Measurements from ENCODE around the gene FOXP1.

Gene FOXP1

DNA sequence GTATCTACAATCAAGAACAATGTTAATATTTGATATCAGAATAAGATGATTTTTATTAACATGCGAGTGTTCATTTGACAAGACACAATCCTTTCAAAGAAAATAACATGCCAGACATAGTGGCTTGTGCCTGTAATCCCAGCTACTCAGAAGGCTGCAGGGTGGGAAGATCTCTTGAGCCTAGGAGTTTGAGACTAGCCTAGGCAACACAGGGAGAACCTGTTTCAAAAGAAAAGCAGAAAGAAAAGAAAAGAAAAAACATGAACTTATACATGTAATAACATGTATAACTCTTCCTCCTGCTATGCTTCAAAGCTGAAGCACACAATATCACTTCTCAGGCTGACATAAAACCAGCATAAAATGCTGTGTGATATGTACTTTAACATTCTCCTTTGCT is 253.7 kb downstream of the FOXP1 start:
- no CpG with 5 or more reads among the region's 1 CpG for WGBS (ENCODE audit: extremely low coverage, insufficient coverage, insufficient read length)
- H3K9me3 ChIP-seq (ENCODE audit: insufficient read depth, low read depth, low read length), result peaks cover 7% of the 10 kb centered on the region

DNA sequence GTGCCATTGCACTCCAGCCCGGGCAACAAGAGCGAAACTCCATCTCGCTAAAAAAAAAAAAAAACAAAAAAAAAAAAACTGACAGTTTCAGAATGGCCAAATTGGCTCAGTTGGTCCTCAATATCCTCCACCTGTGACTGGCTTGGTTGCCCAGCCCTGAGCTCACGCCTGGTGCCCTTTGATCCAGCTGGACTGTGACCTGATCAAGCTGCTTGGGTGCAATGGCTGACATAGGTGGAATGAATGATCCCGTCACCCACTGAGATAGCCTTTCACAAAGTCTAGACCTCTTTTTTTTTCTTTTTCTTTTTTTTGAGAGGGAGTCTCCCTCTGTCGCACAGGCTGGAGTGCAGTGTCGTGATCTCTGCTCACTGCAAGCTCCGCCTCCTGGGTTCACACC is 254.6 kb downstream of the FOXP1 start:
- H3K9ac ChIP-seq (ENCODE audit: low read length), result no peak overlapping the region
- no peaks in the 10 kb centered on the region for H3K27me3 ChIP-seq (ENCODE audit: insufficient read depth, low read length)
- H2AFZ ChIP-seq (ENCODE audit: insufficient read depth, low read length, poor library complexity), result no peak overlapping the region
- H3K18ac ChIP-seq (ENCODE audit: low read length), result no peak overlapping the region
- WGBS (ENCODE audit: extremely low coverage, insufficient coverage, insufficient read length), result no CpG with 5 or more reads among the region's 8 CpGs
- no peak overlapping the region for H2BK120ac ChIP-seq (ENCODE audit: insufficient read depth, low read length, poor library complexity)
- no peaks in the 10 kb centered on the region for H3K4me1 ChIP-seq (ENCODE audit: control insufficient read depth in 1 of 2, insufficient read depth in 2 of 2, low read length in 2 of 2)
- H3K27ac ChIP-seq (ENCODE audit: low read depth, low read length), result no peak overlapping the region
- H3K23ac ChIP-seq (ENCODE audit: low read length), result no peak overlapping the region
- no peaks in the 10 kb centered on the region for H3K79me2 ChIP-seq (ENCODE audit: control insufficient read depth, insufficient read depth, low read length, poor library complexity)
- no peak overlapping the region for H2BK5ac ChIP-seq (ENCODE audit: low read depth, low read length, poor library complexity)
- H3K4me2 ChIP-seq (ENCODE audit: low read length), result no peak overlapping the region
- no peaks in the 10 kb centered on the region for H3K79me1 ChIP-seq (ENCODE audit: low read length)
- H4K12ac ChIP-seq (ENCODE audit: low read depth, low read length), result no peak overlapping the region
- H3K36me3 ChIP-seq (ENCODE audit: control insufficient read depth in 1 of 2, insufficient read depth in 2 of 2, low read length in 2 of 2), result no peaks in the 10 kb centered on the region
- no peak overlapping the region for H2AK5ac ChIP-seq (ENCODE audit: low read length)
- no peak for DNase-seq
- H3K4me3 ChIP-seq (ENCODE audit: low read depth, low read length), result no peak overlapping the region
- H4K8ac ChIP-seq (ENCODE audit: low read depth, low read length), result no peak overlapping the region
- no peak overlapping the region for H2BK12ac ChIP-seq (ENCODE audit: low read length)
- H4K91ac ChIP-seq (ENCODE audit: low read depth, low read length), result no peak overlapping the region
- no peak overlapping the region for H3K14ac ChIP-seq (ENCODE audit: low read length)
- peaks cover 7% of the 10 kb centered on the region for H3K9me3 ChIP-seq (ENCODE audit: insufficient read depth, low read depth, low read length)
- no peak overlapping the region for H3K4ac ChIP-seq (ENCODE audit: low read depth, low read length)

More for the DNA sequence above, 253.7 kb downstream of the FOXP1 start:
- Histone ChIP-seq H3K4ac (ENCODE audit: low read depth, low read length) (no peak overlapping the region), H4K91ac (ENCODE audit: low read depth, low read length) (no peak overlapping the region), H3K14ac (ENCODE audit: low read length) (no peak overlapping the region), H3K4me2 (ENCODE audit: low read length) (no peak overlapping the region), H3K27me3 (ENCODE audit: insufficient read depth, low read length) (no peaks in the 10 kb centered on the region), H2BK12ac (ENCODE audit: low read length) (no peak overlapping the region), H3K9ac (ENCODE audit: low read length) (no peak overlapping the region), H3K27ac (ENCODE audit: low read depth, low read length) (no peak overlapping the region), H3K4me1 (ENCODE audit: control insufficient read depth in 1 of 2, insufficient read depth in 2 of 2, low read length in 2 of 2) (no peaks in the 10 kb centered on the region), H2AFZ (ENCODE audit: insufficient read depth, low read length, poor library complexity) (no peak overlapping the region), H3K36me3 (ENCODE audit: control insufficient read depth in 1 of 2, insufficient read depth in 2 of 2, low read length in 2 of 2) (no peaks in the 10 kb centered on the region), H2BK5ac (ENCODE audit: low read depth, low read length, poor library complexity) (no peak overlapping the region), H3K79me2 (ENCODE audit: control insufficient read depth, insufficient read depth, low read length, poor library complexity) (no peaks in the 10 kb centered on the region), H3K79me1 (ENCODE audit: low read length) (no peaks in the 10 kb centered on the region), H4K12ac (ENCODE audit: low read depth, low read length) (no peak overlapping the region), H4K8ac (ENCODE audit: low read depth, low read length) (no peak overlapping the region), H2BK120ac (ENCODE audit: insufficient read depth, low read length, poor library complexity) (no peak overlapping the region), H3K23ac (ENCODE audit: low read length) (no peak overlapping the region), H3K18ac (ENCODE audit: low read length) (no peak overlapping the region), H3K4me3 (ENCODE audit: low read depth, low read length) (no peak overlapping the region), H2AK5ac (ENCODE audit: low read length) (no peak overlapping the region)
- no peak for DNase-seq

DNA sequence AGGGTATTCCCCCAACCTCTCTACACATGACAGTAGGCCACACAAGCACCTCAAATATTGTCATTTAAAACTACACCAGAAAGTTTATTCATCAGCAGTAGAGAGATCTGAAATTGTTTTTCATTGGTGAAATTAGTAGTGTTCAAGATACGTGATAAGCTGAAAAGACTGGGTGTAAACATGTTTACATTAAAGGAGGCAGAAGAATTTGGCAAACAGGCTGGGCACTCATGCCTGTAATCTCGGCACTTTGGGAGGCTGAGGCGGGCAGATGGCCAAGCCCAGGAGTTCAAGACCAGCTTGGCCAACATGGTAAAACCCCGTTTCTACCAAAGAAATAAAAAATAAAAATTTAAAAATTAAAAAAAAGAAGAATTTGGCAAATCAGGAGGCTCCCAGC is 255.6 kb downstream of the FOXP1 start:
- H4K91ac ChIP-seq (ENCODE audit: low read depth, low read length), result no peak overlapping the region
- H3K27me3 ChIP-seq (ENCODE audit: insufficient read depth, low read length), result no peaks in the 10 kb centered on the region
- no peak overlapping the region for H3K18ac ChIP-seq (ENCODE audit: low read length)
- no peak overlapping the region for H4K12ac ChIP-seq (ENCODE audit: low read depth, low read length)
- no peak overlapping the region for H4K8ac ChIP-seq (ENCODE audit: low read depth, low read length)
- H3K14ac ChIP-seq (ENCODE audit: low read length), result no peak overlapping the region
- H3K23ac ChIP-seq (ENCODE audit: low read length), result no peak overlapping the region
- H2AFZ ChIP-seq (ENCODE audit: insufficient read depth, low read length, poor library complexity), result no peak overlapping the region
- no peaks in the 10 kb centered on the region for H3K4me1 ChIP-seq (ENCODE audit: control insufficient read depth in 1 of 2, insufficient read depth in 2 of 2, low read length in 2 of 2)
- H3K27ac ChIP-seq (ENCODE audit: low read depth, low read length), result no peak overlapping the region
- WGBS (ENCODE audit: extremely low coverage, insufficient coverage, insufficient read length), result no CpG with 5 or more reads among the region's 4 CpGs
- no peak overlapping the region for H2BK12ac ChIP-seq (ENCODE audit: low read length)
- no peak overlapping the region for H2BK120ac ChIP-seq (ENCODE audit: insufficient read depth, low read length, poor library complexity)
- H3K36me3 ChIP-seq (ENCODE audit: control insufficient read depth in 1 of 2, insufficient read depth in 2 of 2, low read length in 2 of 2), result no peaks in the 10 kb centered on the region
- H3K9me3 ChIP-seq (ENCODE audit: insufficient read depth, low read depth, low read length), result peaks cover 4% of the 10 kb centered on the region
- H3K79me2 ChIP-seq (ENCODE audit: control insufficient read depth, insufficient read depth, low read length, poor library complexity), result no peaks in the 10 kb centered on the region
- no peak overlapping the region for H3K9ac ChIP-seq (ENCODE audit: low read length)
- H3K4me2 ChIP-seq (ENCODE audit: low read length), result no peak overlapping the region
- no peaks in the 10 kb centered on the region for H3K79me1 ChIP-seq (ENCODE audit: low read length)
- no peak for DNase-seq
- no peak overlapping the region for H2AK5ac ChIP-seq (ENCODE audit: low read length)
- no peak overlapping the region for H3K4ac ChIP-seq (ENCODE audit: low read depth, low read length)
- H2BK5ac ChIP-seq (ENCODE audit: low read depth, low read length, poor library complexity), result no peak overlapping the region
- H3K4me3 ChIP-seq (ENCODE audit: low read depth, low read length), result no peak overlapping the region

DNA sequence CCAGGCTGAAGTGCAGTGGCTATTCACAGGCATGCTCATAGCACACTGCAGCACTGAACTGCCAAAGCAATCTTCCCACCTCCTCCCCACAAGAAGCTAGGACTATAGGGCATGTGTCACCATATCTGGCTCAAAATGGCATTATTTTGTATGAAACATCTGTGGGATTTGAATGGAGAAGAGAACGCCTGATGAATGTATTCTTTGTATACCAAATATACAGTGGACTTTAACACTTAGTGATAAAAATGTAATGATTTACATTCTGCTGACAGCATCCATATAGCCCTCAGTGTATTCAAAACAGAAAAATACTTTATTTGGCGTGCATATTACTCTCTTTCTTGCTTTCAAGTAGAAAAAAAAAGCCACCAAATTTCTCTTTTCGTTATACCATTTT is 257.8 kb downstream of the FOXP1 start:
- Histone ChIP-seq H4K91ac (ENCODE audit: low read depth, low read length) (no peak overlapping the region), H3K4me3 (ENCODE audit: low read depth, low read length) (no peak overlapping the region), H2BK12ac (ENCODE audit: low read length) (no peak overlapping the region), H3K18ac (ENCODE audit: low read length) (no peak overlapping the region), H4K8ac (ENCODE audit: low read depth, low read length) (no peak overlapping the region), H3K79me2 (ENCODE audit: control insufficient read depth, insufficient read depth, low read length, poor library complexity) (no peaks in the 10 kb centered on the region), H3K23ac (ENCODE audit: low read length) (no peak overlapping the region), H3K36me3 (ENCODE audit: control insufficient read depth in 1 of 2, insufficient read depth in 2 of 2, low read length in 2 of 2) (no peaks in the 10 kb centered on the region), H3K79me1 (ENCODE audit: low read length) (no peaks in the 10 kb centered on the region), H2BK120ac (ENCODE audit: insufficient read depth, low read length, poor library complexity) (no peak overlapping the region), H3K4me2 (ENCODE audit: low read length) (no peak overlapping the region), H2AFZ (ENCODE audit: insufficient read depth, low read length, poor library complexity) (no peak overlapping the region), H3K9me3 (ENCODE audit: insufficient read depth, low read depth, low read length) (peaks cover under 1% of the 10 kb centered on the region), H3K4ac (ENCODE audit: low read depth, low read length) (no peak overlapping the region), H3K14ac (ENCODE audit: low read length) (no peak overlapping the region), H3K9ac (ENCODE audit: low read length) (no peak overlapping the region), H3K27ac (ENCODE audit: low read depth, low read length) (no peak overlapping the region), H3K4me1 (ENCODE audit: control insufficient read depth in 1 of 2, insufficient read depth in 2 of 2, low read length in 2 of 2) (no peaks in the 10 kb centered on the region), H2BK5ac (ENCODE audit: low read depth, low read length, poor library complexity) (no peak overlapping the region), H4K12ac (ENCODE audit: low read depth, low read length) (no peak overlapping the region), H3K27me3 (ENCODE audit: insufficient read depth, low read length) (no peaks in the 10 kb centered on the region), H2AK5ac (ENCODE audit: low read length) (no peak overlapping the region)
- no peak for DNase-seq
- no CpG with 5 or more reads among the region's 3 CpGs for WGBS (ENCODE audit: extremely low coverage, insufficient coverage, insufficient read length)

Data from trophoblast cell (in vitro differentiated cells and primary cell).